Daoy (cell line): ENCODE data around the gene PRLR. TPM values are rescaled to one million over a fixed set of nuclear protein-coding genes. Genes with fewer than 3 reads are reported as not detected.

Experiments
- DNase-seq: peaks from one replicate; pipeline ENCODE4 v3.0.0-alpha.2; 2015; ENCODE audit warnings: low read depth
- total RNA-seq: library from RNA; depleted of rRNA; stranded (reverse); fragments of >200 nt; shearing (Covaris generic); gene quantifications from 2 replicates; pipeline ENCODE4 v1.2.3, GENCODE V29; 2014; rRNA removed

PRLR gene
- total RNA-seq, 1 experiment from 2014 or later = 0.29 TPM

GRCh38 chr5:35002459-35002858 is 227.8 kb downstream of the PRLR start:
- DNase-seq = no peak

- DNase-seq = no peak
Measured at GRCh38 chr5:35001842-35002241, 228.4 kb downstream of the PRLR start.

Other genes starting within 250 kb of the PRLR start
- gene AGXT2, start 182.5 kb downstream of the PRLR start, total RNA-seq = not detected in 2 replicates